Measurements from ENCODE around the gene PIAS1. TPM values are rescaled to one million over a fixed set of nuclear protein-coding genes. Genes with fewer than 3 reads are reported as not detected.
A peak's percentile ranks its signal among the peaks of the same experiment; 100 is the strongest.

Gene PIAS1
- total RNA-seq, 3 donors from 2014 or later (not counting 1 experiment from before 2014, with no cell fraction given), result 94.7 to 103 (median 99.2) TPM

- Histone ChIP-seq H3K27me3 (ENCODE audit: control insufficient read depth, insufficient read depth, low read length) (no peaks in the 10 kb centered on the region), H3K36me3 (ENCODE audit: control insufficient read depth, insufficient read depth, low read length) (peaks cover 20% of the 10 kb centered on the region), H3K4me3 (ENCODE audit: low read length) (no peak overlapping the region), H3K4me1 (ENCODE audit: control insufficient read depth, insufficient read depth, low read length) (no peaks in the 10 kb centered on the region), H3K27ac (ENCODE audit: low read length) (no peak overlapping the region), H3K9me3 (ENCODE audit: control insufficient read depth, insufficient read depth, low read length) (no peaks in the 10 kb centered on the region)
- H3K27me3 Mint-ChIP-seq (ENCODE audit: low read depth in 2 of 2), result no peaks in the 10 kb centered on the region
- WGBS (ENCODE audit: insufficient coverage), result no CpG with 5 or more reads among the region's 2 CpGs
- no peak overlapping the region for H3K27ac Mint-ChIP-seq
- H3K9me3 Mint-ChIP-seq, result no peaks in the 10 kb centered on the region
- ATAC-seq (no peak), DNase-seq (no peak)
- H3K4me1 Mint-ChIP-seq, result peaks cover 27 to 28% of the 10 kb centered on the region in 2 donors
- intact Hi-C loops (cut with micrococcal nuclease), result no loop called here
- H3K4me3 Mint-ChIP-seq, result no peak overlapping the region
- no peak for TF ChIP-seq CTCF (IDR thresholded peaks at IDR 0.05)
- H3K36me3 Mint-ChIP-seq, result no peaks in the 10 kb centered on the region
Observed at GRCh38 chr15:68143129-68143528, 89.0 kb downstream of the PIAS1 start.

GRCh38 chr15:68143785-68144184, 89.7 kb downstream of the PIAS1 start:
- Mint-ChIP-seq H3K4me3 (no peak overlapping the region), H3K4me1 (peaks cover 28 to 31% of the 10 kb centered on the region in 2 donors), H3K27ac (no peak overlapping the region), H3K36me3 (no peaks in the 10 kb centered on the region), H3K27me3 (ENCODE audit: low read depth in 2 of 2) (no peaks in the 10 kb centered on the region), H3K9me3 (no peaks in the 10 kb centered on the region)
- no peak overlapping the region for H3K4me3 ChIP-seq (ENCODE audit: low read length)
- intact Hi-C loops (cut with micrococcal nuclease), result no loop called here
- H3K27me3 ChIP-seq (ENCODE audit: control insufficient read depth, insufficient read depth, low read length), result no peaks in the 10 kb centered on the region
- TF ChIP-seq CTCF (IDR thresholded peaks at IDR 0.05), result no peak
- H3K9me3 ChIP-seq (ENCODE audit: control insufficient read depth, insufficient read depth, low read length), result no peaks in the 10 kb centered on the region
- ATAC-seq (no peak), DNase-seq (no peak)
- peaks cover 20% of the 10 kb centered on the region for H3K36me3 ChIP-seq (ENCODE audit: control insufficient read depth, insufficient read depth, low read length)
- H3K27ac ChIP-seq (ENCODE audit: low read length), result no peak overlapping the region
- WGBS (ENCODE audit: insufficient coverage), result no CpG with 5 or more reads among the region's 1 CpG
- H3K4me1 ChIP-seq (ENCODE audit: control insufficient read depth, insufficient read depth, low read length), result no peaks in the 10 kb centered on the region

GRCh38 chr15:68145706-68146105, 91.6 kb downstream of the PIAS1 start:
- Mint-ChIP-seq H3K9me3 (no peaks in the 10 kb centered on the region), H3K27me3 (ENCODE audit: low read depth in 2 of 2) (no peaks in the 10 kb centered on the region), H3K4me1 (peaks cover 21 to 28% of the 10 kb centered on the region in 2 donors), H3K4me3 (no peak overlapping the region), H3K36me3 (no peaks in the 10 kb centered on the region), H3K27ac (peak overlapping the region in 1 of 2 donors; percentile 31)
- intact Hi-C loops (cut with micrococcal nuclease), result no loop called here
- ATAC-seq (no peak), DNase-seq (no peak)
- H3K27ac ChIP-seq (ENCODE audit: low read length), result no peak overlapping the region
- H3K4me3 ChIP-seq (ENCODE audit: low read length), result no peak overlapping the region
- TF ChIP-seq CTCF (IDR thresholded peaks at IDR 0.05), result no peak
- H3K9me3 ChIP-seq (ENCODE audit: control insufficient read depth, insufficient read depth, low read length), result no peaks in the 10 kb centered on the region
- H3K27me3 ChIP-seq (ENCODE audit: control insufficient read depth, insufficient read depth, low read length), result no peaks in the 10 kb centered on the region
- H3K4me1 ChIP-seq (ENCODE audit: control insufficient read depth, insufficient read depth, low read length), result no peaks in the 10 kb centered on the region
- H3K36me3 ChIP-seq (ENCODE audit: control insufficient read depth, insufficient read depth, low read length), result peaks cover 22% of the 10 kb centered on the region

GRCh38 chr15:68148039-68148438, 93.9 kb downstream of the PIAS1 start:
- Histone ChIP-seq H3K9me3 (ENCODE audit: control insufficient read depth, insufficient read depth, low read length) (no peaks in the 10 kb centered on the region), H3K27me3 (ENCODE audit: control insufficient read depth, insufficient read depth, low read length) (no peaks in the 10 kb centered on the region), H3K4me3 (ENCODE audit: low read length) (no peak overlapping the region), H3K4me1 (ENCODE audit: control insufficient read depth, insufficient read depth, low read length) (no peaks in the 10 kb centered on the region), H3K36me3 (ENCODE audit: control insufficient read depth, insufficient read depth, low read length) (peaks cover 26% of the 10 kb centered on the region), H3K27ac (ENCODE audit: low read length) (no peak overlapping the region)
- intact Hi-C loops (cut with micrococcal nuclease), result no loop called here
- Mint-ChIP-seq H3K36me3 (no peaks in the 10 kb centered on the region), H3K27me3 (ENCODE audit: low read depth in 2 of 2) (no peaks in the 10 kb centered on the region), H3K27ac (peak overlapping the region; percentile 5 to 27), H3K9me3 (no peaks in the 10 kb centered on the region), H3K4me1 (peaks cover 28 to 33% of the 10 kb centered on the region in 2 donors), H3K4me3 (no peak overlapping the region)
- no peak for ATAC-seq
- 100% methylated on average over 1 of the region's 1 CpG for WGBS (ENCODE audit: insufficient coverage)
- TF ChIP-seq CTCF (IDR thresholded peaks at IDR 0.05), result no peak
- no peak for DNase-seq
